ENCODE data around the gene CREBRF. TPM values are rescaled to one million over a fixed set of nuclear protein-coding genes. Genes with fewer than 3 reads are reported as not detected.

CREBRF gene
- total and polyA plus RNA-seq, 2 of the 4 experiments (the other 2 are of a cell fraction) = 3.2 to 16.1 TPM

- TF ChIP-seq BHLHE40 (IDR thresholded peaks at IDR 0.05; ENCODE audit: low read depth, low read length) (no peak), POLR2A (IDR thresholded peaks at IDR 0.05; ENCODE audit: low read depth, low read length) (no peak), CHD1 (IDR thresholded peaks at IDR 0.05; ENCODE audit: low read depth, low read length) (no peak), RCOR1 (IDR thresholded peaks at IDR 0.05; ENCODE audit: insufficient replicate concordance, low read length) (no peak)
Measured at GRCh38 chr5:173055722-173055982, 500 bp upstream of the CREBRF start (continued).

GRCh38 chr5:173056783-173057061 is 570 bp downstream of the CREBRF start:
- H3K9ac ChIP-seq (ENCODE audit: low read depth, low read length) = peak overlapping the region; percentile 21; the same call in 1 of the 2 replicates
- H3K4me1 ChIP-seq (ENCODE audit: control insufficient read depth, insufficient read depth, low read length) = peaks cover 3% of the 10 kb centered on the region
- CTCF ChIA-PET = interaction anchor here (1.1 kb wide), 1 partner anchor 46 kb away, joined by 3 read pairs; no protein-coding TSS in a partner anchor
- in situ Hi-C loops (cut with MboI; ENCODE audit: low sequenced_read_pairs) (no loop called here), dilution Hi-C loops (cut with HindIII; ENCODE audit: low sequenced_read_pairs, unreplicated experiment) (no loop called here), intact Hi-C loops (cut with micrococcal nuclease) (loop anchor here (1.0 to 5.0 kb wide), 4 partner anchors 38 to 344 kb away; no protein-coding TSS in a partner anchor)
- no peak overlapping the region for H4K8ac ChIP-seq (ENCODE audit: low read depth in 2 of 2, low read length in 2 of 2)
- H2AFZ ChIP-seq (replicated peaks; ENCODE audit: low read length, poor library complexity) = peak overlapping the region; percentile 96
- H3K4me2 ChIP-seq (ENCODE audit: low read depth, low read length) = no peak overlapping the region
- H2AK5ac ChIP-seq (ENCODE audit: low read depth, low read length) = no peak overlapping the region
- H3K4ac ChIP-seq (ENCODE audit: low read depth, low read length) = no peak overlapping the region
- no peak overlapping the region for H3K14ac ChIP-seq (replicated peaks; ENCODE audit: low read depth, low read length)
- no peaks in the 10 kb centered on the region for H3K9me3 ChIP-seq (ENCODE audit: control insufficient read depth, insufficient read depth, low read length)
- H4K5ac ChIP-seq (ENCODE audit: low read depth, low read length) = no peak overlapping the region
- no peaks in the 10 kb centered on the region for H4K20me1 ChIP-seq (ENCODE audit: insufficient read depth, low read length)
- peak overlapping the region; percentile 62 for H3K4me3 ChIP-seq (ENCODE audit: insufficient read depth, low read depth, low read length)
- H3K79me1 ChIP-seq (ENCODE audit: low read depth in 1 of 2, low read length in 2 of 2) = peaks cover 3 to 17% of the 10 kb centered on the region in 2 experiments; a peak in 3 of 4 replicates
- POLR2A ChIA-PET (ENCODE audit: unreplicated experiment) = interaction anchor here (0.6 to 0.7 kb wide), 3 partner anchors 73 to 346 kb away, joined by 3 to 7 read pairs (median 3); partner anchors contain the start of gene ATP6V0E1
- no peak overlapping the region for H2BK120ac ChIP-seq (ENCODE audit: low read depth, low read length)
- WGBS, 2 experiments (ENCODE audit: extremely low coverage in 2 of 2, insufficient read length in 1 of 2) = 0% methylated on average over 6 of the region's 27 CpGs; no CpG with 5 or more reads in 1 of the 2 experiments
- 0 out of 2 replicates have a peak, but pooled peaks have one; percentile 5 for TF ChIP-seq POLR2A (IDR thresholded peaks at IDR 0.05; ENCODE audit: low read depth, low read length)
- no peak for TF ChIP-seq CTCF (conservative IDR thresholded peaks at IDR 0.05; ENCODE audit: low read depth, low read length)
- no peak for TF ChIP-seq FOS (IDR thresholded peaks at IDR 0.05; ENCODE audit: low read depth, low read length)
- TF ChIP-seq MXI1 (IDR thresholded peaks at IDR 0.05; ENCODE audit: borderline replicate concordance, low read depth, low read length) = no peak; the same call in 1 of the 2 replicates
- peaks cover 4% of the 10 kb centered on the region; the same call in 1 of the 2 replicates for H3K36me3 ChIP-seq (ENCODE audit: control insufficient read depth, insufficient read depth, low read length)
- H3K9me1 ChIP-seq (ENCODE audit: insufficient read depth, low read length) = 0 out of 2 replicates have a peak, but pooled peaks cover 5% of the 10 kb centered on the region
- H2BK20ac ChIP-seq (ENCODE audit: low read depth, low read length) = no peak overlapping the region
- no peak overlapping the region for H2BK15ac ChIP-seq (ENCODE audit: low read depth, low read length)
- no TSS peak for BruUV-seq (replicated peaks)
- no peak overlapping the region for H4K91ac ChIP-seq (ENCODE audit: insufficient read depth, low read depth, low read length)
- H3K27ac ChIP-seq (ENCODE audit: insufficient read depth, low read length) = peak overlapping the region; percentile 60
- H3K56ac ChIP-seq (ENCODE audit: extremely low read depth, insufficient read depth, low read length) = no peak overlapping the region
- H3K23ac ChIP-seq (ENCODE audit: low read depth, low read length) = no peak overlapping the region
- ATAC-seq (ENCODE audit: low read depth) (peak; percentile 59), DNase-seq (no peak)
- H3K27me3 ChIP-seq (ENCODE audit: control insufficient read depth, insufficient read depth, low read length) = no peaks in the 10 kb centered on the region
- H2AK9ac ChIP-seq (replicated peaks; ENCODE audit: low read depth, low read length, poor library complexity) = peak overlapping the region; percentile 88
- no peak overlapping the region for H3K18ac ChIP-seq (ENCODE audit: low read depth, low read length)
- peak overlapping the region; percentile 86 for H2BK5ac ChIP-seq (ENCODE audit: low read depth, low read length, poor library complexity, severe bottlenecking)

All from IMR-90 (cell line).